DOHH2 (cell line): ENCODE results near the gene ZNF609.

Source experiments
- H3F3A ChIP-seq: fragments of 200-600 bp; sonication (generic), shearing (Covaris generic); 2 replicates; pipeline ENCODE4 v1.6.0; 2016; ENCODE audit warnings: antibody characterized with exemption, mild to moderate bottlenecking; ENCODE audit not compliant: control insufficient read depth, insufficient read depth
- H3K27ac ChIP-seq: fragments of 200-600 bp; sonication (generic); 2 replicates; pipeline ENCODE4 v1.5.1; 2014; ENCODE audit warnings: low read depth, mild to moderate bottlenecking, low read length, moderate library complexity
- H3K27me3 ChIP-seq: fragments of 200-600 bp; sonication (generic); 2 replicates; pipeline ENCODE4 v1.6.1; 2014; ENCODE audit warnings: mild to moderate bottlenecking, low read length, mixed read lengths; ENCODE audit not compliant: control insufficient read depth
- H3K36me3 ChIP-seq: fragments of 200-600 bp; sonication (generic); 2 replicates; pipeline ENCODE4 v1.6.1; 2014; ENCODE audit warnings: mild to moderate bottlenecking, low read length, moderate library complexity, mixed read lengths; ENCODE audit not compliant: control insufficient read depth
- H3K4me1 ChIP-seq: fragments of 200-600 bp; sonication (generic); 2 replicates; pipeline ENCODE4 v1.6.1; 2014; ENCODE audit warnings: mild to moderate bottlenecking, low read length, mixed read lengths; ENCODE audit not compliant: control insufficient read depth
- H3K4me2 ChIP-seq: fragments of 200-600 bp; sonication (generic); 2 replicates; pipeline ENCODE4 v1.6.0; 2014; ENCODE audit warnings: mild to moderate bottlenecking, low read length, moderate library complexity
- H3K4me3 ChIP-seq: fragments of 200-600 bp; sonication (generic); 2 replicates; pipeline ENCODE4 v1.5.1; 2014; ENCODE audit warnings: mild to moderate bottlenecking, low read length, mixed read lengths
- H3K79me2 ChIP-seq: fragments of 200-600 bp; sonication (generic); 2 replicates; pipeline ENCODE4 v1.6.1; 2014; ENCODE audit warnings: mild to moderate bottlenecking, low read length, mixed read lengths; ENCODE audit not compliant: control insufficient read depth
- H3K9me2 ChIP-seq: fragments of 200-600 bp; sonication (generic); replicated peaks from 2 replicates; pipeline ENCODE4 v1.6.1; 2014; ENCODE audit warnings: mild to moderate bottlenecking, low read length, mixed read lengths; ENCODE audit not compliant: control insufficient read depth
- H3K9me3 ChIP-seq: fragments of 200-600 bp; sonication (generic); 2 replicates; pipeline ENCODE4 v1.6.1; 2014; ENCODE audit warnings: antibody characterized with exemption, low read length, mixed read lengths; ENCODE audit not compliant: control insufficient read depth, insufficient read depth
- H4K20me1 ChIP-seq: fragments of 200-600 bp; sonication (generic); 2 replicates; pipeline ENCODE4 v1.6.0; 2014; ENCODE audit warnings: low read depth, mild to moderate bottlenecking, antibody characterized with exemption, low read length, moderate library complexity; ENCODE audit not compliant: control insufficient read depth, insufficient read depth
- CTCF ChIP-seq: fragments of 200-600 bp; sonication (generic); IDR thresholded peaks from one replicate; pipeline ENCODE4 v1.5.1; 2014; ENCODE audit warnings: antibody characterized with exemption, mild to moderate bottlenecking, low read depth, low read length; ENCODE audit not compliant: poor library complexity, severe bottlenecking
- EZH2phosphoT487 ChIP-seq: fragments of 200-600 bp; sonication (generic); IDR thresholded peaks from 2 replicates; pipeline ENCODE4 v1.6.1; 2017; ENCODE audit warnings: borderline replicate concordance, mild to moderate bottlenecking, antibody characterized with exemption, low read length, moderate library complexity, mixed read lengths

The ZNF609 gene

GRCh38 chr15:64456634-64457108 is 3.7 kb upstream of the ZNF609 start:
- H4K20me1 ChIP-seq, result no peaks in the 10 kb centered on the region
- peaks cover 15% of the 10 kb centered on the region for H3F3A ChIP-seq
- H3K9me3 ChIP-seq, result no peaks in the 10 kb centered on the region
- H3K4me3 ChIP-seq, result peak overlapping the region; percentile 35
- no peaks in the 10 kb centered on the region for H3K27me3 ChIP-seq
- peak overlapping the region; percentile 59 for H3K4me2 ChIP-seq
- H3K79me2 ChIP-seq, result peaks cover 6% of the 10 kb centered on the region
- H3K27ac ChIP-seq, result peak overlapping the region; percentile 60
- H3K9me2 ChIP-seq, result no peaks in the 10 kb centered on the region
- TF ChIP-seq EZH2phosphoT487 (no peak), CTCF (no peak)
- H3K4me1 ChIP-seq, result peaks cover 67% of the 10 kb centered on the region
- H3K36me3 ChIP-seq, result no peaks in the 10 kb centered on the region

GRCh38 chr15:64459066-64459781 is 1.2 kb upstream of the ZNF609 start:
- Histone ChIP-seq H3K27ac (no peak overlapping the region), H3K4me2 (peak overlapping the region; percentile 62), H3K4me3 (peak overlapping the region; percentile 74), H3K9me3 (no peaks in the 10 kb centered on the region), H3F3A (peaks cover 15% of the 10 kb centered on the region), H3K9me2 (no peaks in the 10 kb centered on the region), H3K27me3 (no peaks in the 10 kb centered on the region), H3K79me2 (peaks cover 31% of the 10 kb centered on the region), H3K36me3 (no peaks in the 10 kb centered on the region), H4K20me1 (peaks cover 6% of the 10 kb centered on the region; the same call in 1 of the 2 replicates), H3K4me1 (peaks cover 83% of the 10 kb centered on the region)
- TF ChIP-seq EZH2phosphoT487 (no peak), CTCF (peak; percentile 1)

- H3F3A ChIP-seq, result peaks cover 6% of the 10 kb centered on the region; the same call in 1 of the 2 replicates
- peaks cover 74% of the 10 kb centered on the region for H3K4me1 ChIP-seq
- peaks cover 47% of the 10 kb centered on the region for H3K79me2 ChIP-seq
- H4K20me1 ChIP-seq, result peaks cover 6% of the 10 kb centered on the region; the same call in 1 of the 2 replicates
- H3K36me3 ChIP-seq, result no peaks in the 10 kb centered on the region
- H3K27ac ChIP-seq, result peak overlapping the region; percentile 43
- no peaks in the 10 kb centered on the region for H3K9me2 ChIP-seq
- peak overlapping the region; percentile 74 for H3K4me3 ChIP-seq
- TF ChIP-seq EZH2phosphoT487 (no peak), CTCF (no peak)
- H3K9me3 ChIP-seq, result no peaks in the 10 kb centered on the region
- H3K4me2 ChIP-seq, result peak overlapping the region; percentile 62
- no peaks in the 10 kb centered on the region for H3K27me3 ChIP-seq
These were observed 644 bp downstream of the ZNF609 start for GRCh38 chr15:64460724-64461720.
